Measurements from ENCODE around the gene NKX1-2.

The NKX1-2 gene

DNA sequence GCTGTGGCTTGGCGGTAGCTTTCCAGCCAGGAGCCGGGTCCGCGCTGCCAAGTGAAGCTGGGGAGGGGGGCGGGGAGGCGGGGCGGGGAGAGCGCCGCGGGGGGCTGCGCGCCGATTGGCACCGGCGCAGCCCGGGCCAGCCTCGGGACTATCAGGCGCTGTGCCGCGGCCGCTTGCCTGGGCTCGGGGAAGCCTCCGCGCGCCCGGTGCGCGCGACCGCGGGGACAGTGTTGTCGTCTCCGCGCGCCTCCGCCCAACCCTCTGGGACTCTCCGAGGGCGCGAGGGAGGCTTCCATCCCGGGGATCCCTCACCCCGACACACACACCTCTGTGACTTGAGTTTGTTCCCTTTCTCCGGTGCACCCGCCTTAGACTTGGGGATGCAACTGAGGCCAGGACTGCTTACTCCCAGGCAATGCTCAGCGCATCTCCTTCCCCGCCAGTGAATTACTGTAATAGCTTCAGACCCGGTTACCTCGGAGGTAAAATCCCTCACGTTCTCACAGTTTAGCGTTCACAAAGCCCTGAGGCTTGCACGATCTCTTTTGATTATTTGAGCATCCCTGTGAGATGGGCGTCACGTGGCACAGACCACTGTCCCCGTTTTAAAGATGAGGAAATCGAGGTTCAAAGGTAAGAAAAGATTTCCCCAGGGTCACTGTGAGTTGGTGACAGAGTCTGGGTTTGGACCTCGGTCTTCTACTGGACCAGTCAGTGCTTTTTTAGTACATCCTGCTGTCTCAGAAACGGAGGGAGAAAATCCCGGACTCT, at the start of gene NKX1-2:
NKX1-2 (minus strand) TSS at position 24 of the 771 bp plus-strand sequence. CDS start 92 bp downstream, outside the sequence.
- DNase-seq, result peak in 1 of 2 experiments; percentile 49

DNA sequence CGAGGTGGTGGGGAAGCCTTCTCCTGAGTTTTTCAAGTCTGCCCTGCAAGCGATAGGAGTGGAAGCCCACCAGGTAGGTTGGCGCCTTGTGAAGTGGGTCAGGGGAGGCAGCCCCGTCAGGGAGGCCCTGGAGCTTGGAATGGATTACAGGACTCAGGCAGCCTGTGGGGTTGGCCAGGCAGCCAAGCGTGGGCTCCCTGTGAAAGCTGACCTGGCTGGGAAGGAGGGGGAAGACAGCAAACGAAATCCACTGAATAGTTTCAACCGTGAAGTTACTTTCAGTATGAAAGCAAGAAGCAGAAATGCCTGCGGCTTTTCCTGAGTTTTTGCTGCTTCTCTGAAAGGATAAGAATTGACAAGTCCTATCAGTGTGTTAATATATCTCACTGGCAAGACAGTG, 48.2 kb upstream of the NKX1-2 start:
- no peak for DNase-seq

DNA sequence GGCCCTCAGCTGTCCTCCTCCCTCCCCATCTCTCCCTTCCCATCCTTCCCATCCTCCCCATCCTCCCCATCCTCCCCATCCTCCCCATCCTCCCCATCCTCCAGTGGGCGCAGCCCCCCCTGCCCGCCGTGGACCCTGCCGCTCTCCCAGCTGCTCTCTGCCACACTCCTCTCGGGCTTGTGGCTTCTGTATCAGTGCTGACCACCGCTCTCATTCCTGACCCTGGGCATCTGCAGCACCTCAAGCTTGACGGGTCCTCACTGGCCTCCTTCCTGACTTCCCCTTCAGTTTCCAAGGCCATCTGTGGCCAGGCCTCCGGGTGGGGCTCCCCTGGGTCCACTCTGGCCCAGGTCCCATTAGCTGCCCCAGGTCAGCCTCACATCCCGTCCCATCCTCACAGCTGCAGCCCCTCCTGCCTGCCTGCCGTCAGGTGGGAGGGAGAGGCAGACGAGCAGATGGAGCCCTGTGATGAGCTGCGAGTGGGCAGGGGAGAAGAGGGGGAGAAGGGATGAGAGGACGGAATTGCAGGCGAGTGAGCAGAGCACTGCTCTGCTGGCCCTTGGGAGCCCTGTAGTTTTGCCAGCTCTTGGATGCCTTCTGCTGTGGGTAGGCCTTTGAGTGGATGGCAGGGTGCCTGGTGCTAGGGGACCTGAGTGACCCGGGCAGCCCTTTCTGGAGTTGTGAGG, 47.5 kb upstream of the NKX1-2 start:
- no peak for DNase-seq

DNA sequence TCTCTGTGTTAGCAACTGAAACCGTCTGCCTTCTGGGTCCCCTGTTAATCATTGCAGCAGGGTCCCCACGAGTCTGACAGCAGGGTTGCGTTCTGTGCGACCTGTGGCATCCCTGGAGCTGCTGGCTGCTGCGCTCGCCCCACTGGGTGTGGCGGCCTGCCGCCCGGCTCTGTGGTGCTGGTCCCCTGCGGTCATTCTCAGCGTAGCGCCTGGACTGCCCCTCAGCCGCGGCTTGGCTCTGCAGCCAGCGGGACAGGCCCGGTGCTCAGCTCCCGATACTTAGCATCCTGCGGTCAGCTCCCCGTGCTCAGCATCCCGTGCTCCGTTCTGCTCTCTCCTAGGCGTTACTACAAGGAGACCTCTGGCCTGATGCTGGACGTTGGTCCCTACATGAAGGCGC, 46.8 kb upstream of the NKX1-2 start:
- DNase-seq, result no peak

DNA sequence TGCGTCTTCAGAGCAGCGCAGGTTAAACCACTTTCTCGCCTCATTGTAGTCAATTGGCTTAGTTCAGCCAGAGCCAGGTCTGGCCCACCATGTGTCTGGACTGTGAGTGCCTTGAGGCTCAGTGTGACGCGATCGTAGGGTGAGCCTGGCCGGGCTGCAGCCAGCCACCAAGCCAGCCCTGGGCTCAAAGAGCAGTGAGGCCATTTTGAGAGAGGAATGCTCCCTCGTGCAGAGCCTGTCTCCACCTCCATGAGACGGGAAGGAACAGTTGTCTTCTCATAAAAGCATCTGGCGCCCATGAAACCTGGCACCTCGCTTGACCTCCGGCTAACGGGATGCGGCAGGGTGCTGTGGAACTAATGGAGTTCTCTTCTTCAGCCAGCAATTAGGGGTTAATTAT, 46.3 kb upstream of the NKX1-2 start:
- no peak for DNase-seq

DNA sequence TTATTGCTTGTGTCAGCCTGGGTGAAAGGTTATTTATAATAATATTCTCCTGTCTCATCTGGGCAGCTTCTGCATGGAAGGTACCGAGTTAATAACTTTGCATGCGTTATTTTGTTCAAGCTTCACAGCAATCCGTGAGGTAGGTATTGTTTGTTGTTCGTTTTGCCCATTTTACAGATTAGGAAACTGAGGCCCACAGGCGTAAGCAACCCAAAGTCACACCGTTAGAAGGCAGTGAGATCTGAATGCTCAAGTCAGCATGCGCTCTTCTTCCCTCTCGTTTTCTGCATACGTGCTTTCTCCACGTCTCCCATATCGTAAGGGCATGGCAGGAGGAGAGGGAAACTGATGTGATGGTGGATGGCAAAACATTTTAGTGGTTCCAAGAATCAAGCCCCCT, 45.9 kb upstream of the NKX1-2 start:
- DNase-seq, result no peak

DNA sequence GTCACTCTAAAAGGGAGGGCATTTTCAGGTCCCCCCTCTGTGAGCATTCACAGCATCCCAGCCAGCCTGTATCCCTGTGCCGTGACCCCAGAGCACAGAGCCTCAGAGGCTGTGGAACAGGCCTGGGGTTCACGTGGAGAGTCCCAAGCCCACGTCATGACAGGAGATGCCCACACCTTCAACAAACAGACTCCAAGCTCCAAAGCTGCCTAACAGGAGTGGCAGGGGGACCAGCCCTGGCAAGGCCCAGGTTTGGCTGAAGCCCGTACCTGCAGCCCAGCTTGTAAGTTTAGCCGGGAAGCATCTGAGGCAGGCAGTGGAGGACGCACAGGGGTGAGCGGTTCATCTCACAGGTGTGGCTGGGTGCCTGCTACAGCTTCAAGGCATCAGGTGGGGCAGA, 45.3 kb upstream of the NKX1-2 start:
- no peak for DNase-seq

DNA sequence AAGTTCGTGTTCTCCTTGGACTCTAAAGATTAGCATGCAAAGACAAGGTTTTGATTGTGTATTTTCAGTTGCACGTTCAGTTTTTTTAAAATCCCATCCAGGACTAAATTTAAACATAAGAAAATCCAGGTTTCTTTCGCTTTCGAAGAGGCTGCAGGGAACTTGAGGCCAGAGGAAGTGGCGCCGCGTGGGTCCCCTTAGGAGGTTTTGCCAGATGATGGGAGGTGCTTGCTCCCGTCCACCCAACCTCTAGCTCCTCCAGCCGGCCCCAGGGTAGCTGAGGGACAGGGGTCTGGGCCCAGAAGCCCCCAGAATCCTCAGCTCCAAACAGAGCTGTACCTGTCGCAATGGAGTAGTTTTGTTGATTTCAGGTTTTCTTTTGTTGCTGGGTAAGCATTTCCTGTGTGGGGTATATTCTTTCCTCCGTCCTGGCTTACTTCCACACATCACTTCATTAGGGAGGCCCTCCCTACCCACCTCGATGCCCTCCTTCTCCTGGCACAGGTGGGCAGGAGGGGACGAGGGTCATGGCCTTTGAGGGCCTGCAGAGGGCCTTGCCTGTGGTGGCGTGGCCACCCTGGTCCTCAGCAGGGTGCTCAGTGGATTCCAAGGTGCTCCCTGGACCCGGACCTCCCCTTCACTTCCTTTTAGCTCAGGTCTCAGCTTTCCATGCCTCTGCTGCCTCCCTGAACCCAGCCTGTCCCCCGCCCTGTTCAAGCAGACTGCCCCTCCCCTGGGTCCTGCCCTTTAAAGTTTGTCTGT, 44.4 kb upstream of the NKX1-2 start:
- no peak for DNase-seq

DNA sequence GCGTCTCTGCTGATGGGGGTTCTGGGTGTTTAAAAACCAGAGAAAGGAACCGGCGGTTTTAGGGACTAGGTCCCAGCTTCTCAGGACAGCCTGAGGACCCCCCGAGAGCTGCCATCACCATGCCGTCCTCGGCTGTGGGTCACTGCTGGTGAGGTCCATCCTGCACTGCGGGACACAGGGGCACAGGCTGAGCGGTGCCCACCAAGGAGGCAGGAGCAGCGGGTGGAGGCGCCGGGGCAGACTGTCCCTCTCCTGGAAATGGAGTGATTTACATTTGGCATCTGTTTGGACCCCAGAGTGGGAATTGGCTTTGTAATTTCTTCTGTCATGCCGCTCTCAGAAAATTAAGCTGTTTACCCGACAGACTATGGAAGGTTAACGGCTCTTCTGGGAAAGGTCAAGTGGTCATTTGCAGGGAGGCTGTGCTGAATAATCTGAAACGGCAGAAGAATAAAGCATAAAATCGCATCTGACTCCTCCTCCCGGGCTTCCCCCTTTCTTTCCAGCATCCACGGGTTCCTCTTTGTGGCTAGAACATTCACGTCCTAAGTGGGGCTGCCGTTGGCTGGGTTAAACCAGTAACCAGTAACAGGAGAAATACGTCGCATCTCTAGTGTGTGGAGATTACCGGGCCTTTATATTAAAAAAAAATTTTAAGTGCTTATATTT, 43.5 kb upstream of the NKX1-2 start:
- no peak for DNase-seq

DNA sequence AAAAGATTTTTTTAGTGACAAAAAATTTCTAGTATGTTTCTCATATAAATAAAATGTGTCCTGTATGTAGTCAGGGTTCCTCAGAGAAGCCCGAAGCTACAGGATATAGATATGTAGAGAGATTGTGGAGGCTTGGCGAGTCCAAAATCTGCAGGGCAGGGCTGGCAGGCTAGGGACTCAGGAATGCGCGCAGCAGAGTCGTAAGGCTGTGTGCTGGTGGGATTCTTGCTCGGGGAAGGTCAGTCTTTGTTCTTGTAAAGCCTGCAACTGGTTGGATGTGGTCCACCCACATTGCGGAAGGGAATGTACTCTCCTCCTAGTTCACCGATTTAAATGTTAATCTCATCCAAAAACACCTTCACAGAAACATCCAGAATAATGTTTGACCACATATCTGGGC, 42.4 kb upstream of the NKX1-2 start:
- DNase-seq, result no peak

DNA sequence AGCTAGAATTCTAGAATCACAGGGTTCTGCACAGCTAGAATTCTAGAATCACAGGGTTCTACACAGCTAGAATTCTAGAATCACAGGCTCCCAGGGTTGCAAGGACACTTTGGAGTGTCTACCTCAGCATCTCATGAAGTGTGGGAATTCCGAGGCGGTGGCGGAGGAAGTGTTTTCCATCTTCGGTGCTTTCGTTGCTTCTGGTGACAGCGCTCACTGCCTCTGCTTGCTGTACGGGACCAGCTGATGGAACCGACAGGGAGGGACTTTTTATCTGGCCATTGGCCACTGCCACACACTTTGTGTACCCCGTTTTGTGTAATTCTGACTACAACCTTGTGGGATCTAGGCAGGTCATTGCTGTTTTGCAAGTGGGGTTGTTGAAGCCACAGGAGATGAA, 41.3 kb upstream of the NKX1-2 start:
- DNase-seq, result no peak

DNA sequence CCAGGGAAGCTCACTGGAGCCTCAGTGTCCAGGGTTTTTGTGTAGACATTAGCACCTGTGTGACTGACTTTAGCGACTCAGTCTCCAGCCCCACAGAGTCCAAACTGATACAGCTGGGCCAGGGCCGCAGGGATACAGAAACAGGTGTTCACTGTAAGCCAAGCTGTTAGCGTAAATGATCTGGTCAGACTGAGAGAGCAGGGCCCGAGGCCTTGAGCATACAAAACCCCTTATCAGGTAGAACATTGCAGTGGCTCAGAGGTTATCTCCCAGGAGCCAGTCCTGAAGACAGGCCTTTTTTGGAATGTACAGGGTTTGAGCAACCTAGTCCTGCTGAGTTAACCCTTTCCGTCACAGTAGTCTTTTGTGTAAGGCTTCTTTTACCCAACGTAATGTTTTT, 36.8 kb upstream of the NKX1-2 start:
- no peak for DNase-seq

DNA sequence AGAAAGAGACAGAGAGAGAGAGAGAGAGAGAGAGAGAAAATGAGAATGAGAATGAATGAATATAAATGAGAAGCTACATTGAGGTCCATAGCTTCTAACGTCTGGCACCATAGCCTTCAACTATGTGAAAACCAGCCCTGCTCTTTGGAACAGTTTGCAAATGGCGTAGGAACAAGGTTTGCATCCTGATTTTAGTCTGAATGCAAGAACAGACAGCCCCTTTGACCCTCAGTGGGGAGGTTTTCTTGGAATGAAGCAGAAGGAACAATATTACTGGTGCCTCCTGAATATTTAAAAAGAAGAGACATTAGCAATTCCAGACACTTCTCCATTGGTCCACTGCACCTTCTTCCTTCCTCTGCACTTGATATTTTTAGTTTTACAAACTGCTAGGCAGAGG, 34.8 kb upstream of the NKX1-2 start:
- no peak for DNase-seq

DNA sequence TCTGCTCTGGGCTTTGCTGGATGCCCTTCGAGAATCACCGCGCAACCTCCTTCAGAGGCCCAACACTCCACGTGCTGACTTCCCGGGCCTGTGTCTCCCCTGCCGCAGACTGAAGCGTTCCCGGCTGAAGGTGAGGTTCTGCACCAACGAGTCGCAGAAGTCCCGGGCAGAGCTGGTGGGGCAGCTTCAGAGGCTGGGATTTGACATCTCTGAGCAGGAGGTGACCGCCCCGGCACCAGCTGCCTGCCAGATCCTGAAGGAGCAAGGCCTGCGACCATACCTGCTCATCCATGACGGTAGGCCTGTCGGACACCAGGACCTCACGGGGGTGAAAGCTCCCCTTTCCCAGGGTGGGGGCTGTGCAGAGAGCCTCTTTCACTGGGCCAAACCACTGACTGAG, 34.2 kb upstream of the NKX1-2 start:
- no peak for DNase-seq

DNA sequence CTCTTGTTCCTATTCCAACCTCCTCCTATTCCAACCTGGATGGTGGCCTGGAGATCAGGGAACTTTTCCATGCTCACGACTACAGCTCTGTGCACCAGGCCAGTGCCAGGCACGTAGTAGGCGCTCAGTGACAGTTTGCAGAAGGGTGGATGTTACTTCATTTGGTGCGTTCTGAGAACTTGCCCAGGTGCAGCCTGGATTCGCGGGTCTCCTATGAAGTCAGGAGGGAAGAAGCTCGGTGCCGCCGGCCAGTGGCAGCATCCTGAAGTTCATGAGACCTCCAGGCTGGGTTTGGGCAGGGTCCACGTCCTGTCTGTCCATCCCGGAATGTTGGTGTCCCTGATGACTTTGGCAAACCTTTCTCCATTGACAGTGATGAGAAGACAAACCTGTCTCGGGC, 33.0 kb upstream of the NKX1-2 start:
- DNase-seq, result no peak

DNA sequence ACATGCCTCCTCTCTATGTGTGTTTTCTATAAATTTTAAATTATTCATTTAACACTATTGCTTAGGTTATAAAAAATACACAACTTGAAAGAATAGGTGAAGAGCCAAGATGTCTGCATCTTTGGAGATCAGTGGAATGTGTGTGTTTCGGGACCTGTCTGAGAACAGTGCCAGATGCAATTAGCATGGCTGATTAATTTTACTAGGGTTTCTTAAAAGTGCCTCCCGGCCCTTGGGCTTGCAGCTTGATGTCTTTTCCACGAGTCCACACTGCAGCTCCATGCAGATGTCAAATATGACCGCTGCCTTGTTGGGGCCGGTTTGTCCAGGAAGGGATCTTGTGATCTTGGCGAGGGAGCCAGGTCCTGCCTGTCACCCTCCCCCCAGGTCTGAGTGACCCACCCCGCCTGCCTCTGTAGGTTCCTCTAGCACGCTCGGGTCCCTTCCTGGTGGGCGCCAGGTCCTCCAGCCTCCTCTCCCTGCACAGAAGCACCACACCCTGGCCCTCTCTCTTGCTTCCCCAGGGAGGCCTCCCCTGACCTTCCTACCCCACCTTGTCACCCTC, 32.5 kb upstream of the NKX1-2 start:
- DNase-seq, result no peak

DNA sequence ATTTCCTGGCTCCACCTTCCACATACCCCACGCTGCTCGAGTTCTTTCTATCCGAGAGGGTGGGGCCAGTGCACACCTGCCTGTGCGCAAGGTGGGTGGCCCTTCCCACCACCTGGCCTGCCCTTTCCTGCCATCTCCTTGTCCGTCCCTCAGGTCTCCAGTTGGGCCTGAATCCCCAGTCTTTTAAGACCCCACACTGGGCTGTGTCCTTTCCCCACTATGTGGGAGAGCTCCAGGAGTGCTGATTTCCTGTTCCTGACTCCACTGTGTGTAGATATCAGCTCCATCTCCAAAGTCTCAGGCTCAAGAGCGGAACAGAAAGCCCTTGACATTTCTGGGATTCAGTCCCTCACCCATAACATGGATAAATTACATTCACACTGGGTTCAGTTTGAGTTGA, 31.9 kb upstream of the NKX1-2 start:
- DNase-seq, result no peak

DNA sequence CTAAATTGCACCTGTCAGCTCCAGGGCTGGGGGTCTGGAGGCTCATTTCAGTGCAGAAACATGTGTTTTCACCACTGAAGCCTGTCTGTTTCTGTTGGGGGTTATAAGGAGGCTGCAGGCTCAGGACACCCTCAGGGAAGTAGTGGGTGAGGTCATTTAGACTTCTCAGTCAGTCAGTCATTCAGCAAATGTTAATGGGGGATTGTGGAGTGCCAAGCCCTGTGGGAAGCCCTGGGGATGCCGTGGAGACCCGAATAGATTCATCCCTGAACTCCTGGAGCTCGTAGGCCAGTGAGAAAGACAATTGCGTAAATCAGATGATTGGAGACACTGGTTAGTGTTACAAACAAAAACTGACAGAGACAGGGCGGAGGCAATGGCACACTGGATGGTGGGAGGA, 31.0 kb upstream of the NKX1-2 start:
- no peak for DNase-seq

DNA sequence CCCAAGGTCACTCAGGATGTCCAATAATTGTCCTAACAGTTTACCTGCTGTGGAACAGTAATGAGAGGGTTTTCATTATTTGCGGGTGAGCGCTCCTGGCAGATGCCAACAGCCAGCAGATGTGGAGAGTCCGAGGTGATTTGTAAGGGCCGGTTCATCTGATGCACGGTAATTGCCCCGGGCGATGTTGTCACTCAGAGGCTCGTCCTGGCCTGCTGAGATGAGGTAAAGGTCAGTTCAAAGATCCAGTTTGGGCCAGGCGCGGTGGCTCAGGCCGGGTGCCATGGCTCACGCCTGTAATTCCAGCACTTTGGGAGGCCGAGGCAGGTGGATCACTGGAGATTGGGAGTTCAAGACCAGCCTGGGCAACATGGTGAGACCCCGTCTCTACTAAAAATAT, 28.7 kb upstream of the NKX1-2 start:
- DNase-seq, result no peak

DNA sequence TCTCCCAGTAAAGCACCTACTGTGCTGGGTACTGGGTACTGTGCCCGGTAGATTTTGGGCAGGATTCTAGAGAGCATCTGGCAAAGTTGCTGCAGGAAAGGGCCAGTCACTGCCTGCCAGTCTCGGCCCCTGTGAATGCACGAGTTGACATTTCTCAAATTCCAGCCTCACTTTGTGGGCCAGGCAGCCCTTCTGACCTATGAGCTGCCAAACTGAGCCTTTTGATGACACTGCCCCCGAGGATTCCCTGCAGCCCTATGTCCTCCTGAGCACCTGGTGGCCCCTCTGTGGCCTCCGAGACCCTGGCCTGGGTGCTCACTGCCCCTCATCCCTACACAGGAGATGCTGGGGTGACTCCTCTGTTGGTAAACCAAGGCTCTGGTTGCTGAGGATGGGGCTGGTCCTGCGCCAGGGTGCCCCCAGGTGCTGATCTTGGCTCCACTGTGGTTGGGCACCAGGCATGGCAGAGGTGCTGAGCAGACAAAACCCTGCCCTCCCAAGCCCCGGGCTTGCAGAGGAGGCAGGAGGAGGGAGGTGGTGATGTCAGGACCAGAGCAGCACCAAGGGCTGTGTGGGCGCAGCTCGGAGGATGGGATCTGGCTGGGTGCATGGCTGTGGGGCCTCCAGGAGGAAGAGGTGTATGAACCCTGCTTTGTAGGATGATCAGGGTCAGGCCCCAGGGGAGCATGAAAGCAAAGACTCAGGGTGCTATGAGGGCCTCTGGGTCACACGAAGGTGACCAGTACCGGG, 28.0 kb upstream of the NKX1-2 start:
- no peak for DNase-seq

DNA sequence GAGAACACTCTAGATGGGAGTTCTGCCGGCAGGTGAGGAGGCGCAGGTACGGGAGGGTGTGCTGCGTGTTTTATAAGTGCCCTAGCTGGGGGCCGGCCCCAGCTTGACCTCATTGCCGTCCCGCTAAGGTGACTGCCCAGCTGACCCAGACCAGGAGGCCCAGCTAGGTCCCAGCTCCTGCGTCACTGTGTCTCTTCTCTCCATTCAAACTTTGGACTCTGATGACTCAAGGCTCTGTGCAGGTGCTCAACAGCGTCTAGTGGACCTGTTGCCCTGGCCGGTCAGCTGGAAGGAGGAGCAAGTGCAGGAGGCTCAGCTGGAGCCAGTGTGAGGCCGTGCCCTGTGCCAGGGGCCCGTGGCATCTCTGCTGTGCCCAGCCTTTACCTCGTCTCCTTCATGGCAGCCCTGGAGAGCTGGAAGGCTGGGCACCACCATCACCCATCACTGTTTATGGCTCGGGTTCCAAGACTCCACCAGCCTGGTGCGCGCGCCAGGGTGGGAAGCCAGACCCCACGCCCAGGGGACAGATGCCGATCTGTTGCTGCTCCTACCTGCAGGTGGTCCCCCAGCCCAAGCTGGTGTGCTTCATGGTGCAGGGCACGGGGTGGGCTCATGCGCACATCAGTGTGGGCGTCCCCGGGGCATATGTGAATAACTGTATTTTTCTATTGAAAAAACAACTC, 26.3 kb upstream of the NKX1-2 start:
- no peak for DNase-seq

All from NCI-H526 (cell line).